Natural killer cell treated with Interleukin-12 subunit alpha and Interleukin-12 subunit beta and Interleukin-15 and Interleukin-18, amount 100 ng/mL, for 72 hours (primary cell): ENCODE results near the gene MED12L. TPM values are rescaled to one million over a fixed set of nuclear protein-coding genes. Genes with fewer than 3 reads are reported as not detected.

Experiments
- ATAC-seq, 2 donors: fragments of 150-1000 bp; cut with Tn5 transposase in 1 of 2; sonication (Bioruptor Pico), chemical (Tn5 transposase) in 1 of 2; 2 replicates each; pipeline ENCODE4 v1.10.0; 2021
- DNase-seq: peaks from one replicate; pipeline ENCODE4 v3.0.0; 2022; ENCODE audit warnings: low spot score
- H3K27ac Mint-ChIP-seq, 2 donors: 1 replicate in 1 of 2; 2 replicates in 1 of 2; pipeline ENCODE4 v1.8.0; 2022; ENCODE audit warnings: mixed read lengths in 2 of 2, mild to moderate bottlenecking in 1 of 2, moderate library complexity in 1 of 2
- H3K27me3 Mint-ChIP-seq, 2 donors: 1 replicate in 1 of 2; 2 replicates in 1 of 2; pipeline ENCODE4 v1.8.0; 2022; ENCODE audit warnings: mixed read lengths in 2 of 2
- H3K36me3 Mint-ChIP-seq: one replicate; pipeline ENCODE4 v1.8.0; 2022; ENCODE audit warnings: mixed read lengths
- H3K4me1 Mint-ChIP-seq, 2 donors: 1 replicate in 1 of 2; 2 replicates in 1 of 2; pipeline ENCODE4 v1.8.0; 2022; ENCODE audit warnings: low read depth in 2 of 2, mixed read lengths in 2 of 2, mild to moderate bottlenecking in 1 of 2
- H3K4me3 Mint-ChIP-seq: one replicate; pipeline ENCODE4 v1.8.0; 2022; ENCODE audit warnings: mixed read lengths
- H3K9me3 Mint-ChIP-seq: 2 replicates; pipeline ENCODE4 v1.8.0; 2022; ENCODE audit warnings: mixed read lengths
- total RNA-seq, 2 donors: library from RNA; stranded (reverse); gene quantifications; one replicate each; pipeline ENCODE4 v1.2.3, GENCODE V29; 2022

Gene MED12L
- total RNA-seq, 2 donors from 2014 or later: 1.7 to 2.8 TPM

DNA sequence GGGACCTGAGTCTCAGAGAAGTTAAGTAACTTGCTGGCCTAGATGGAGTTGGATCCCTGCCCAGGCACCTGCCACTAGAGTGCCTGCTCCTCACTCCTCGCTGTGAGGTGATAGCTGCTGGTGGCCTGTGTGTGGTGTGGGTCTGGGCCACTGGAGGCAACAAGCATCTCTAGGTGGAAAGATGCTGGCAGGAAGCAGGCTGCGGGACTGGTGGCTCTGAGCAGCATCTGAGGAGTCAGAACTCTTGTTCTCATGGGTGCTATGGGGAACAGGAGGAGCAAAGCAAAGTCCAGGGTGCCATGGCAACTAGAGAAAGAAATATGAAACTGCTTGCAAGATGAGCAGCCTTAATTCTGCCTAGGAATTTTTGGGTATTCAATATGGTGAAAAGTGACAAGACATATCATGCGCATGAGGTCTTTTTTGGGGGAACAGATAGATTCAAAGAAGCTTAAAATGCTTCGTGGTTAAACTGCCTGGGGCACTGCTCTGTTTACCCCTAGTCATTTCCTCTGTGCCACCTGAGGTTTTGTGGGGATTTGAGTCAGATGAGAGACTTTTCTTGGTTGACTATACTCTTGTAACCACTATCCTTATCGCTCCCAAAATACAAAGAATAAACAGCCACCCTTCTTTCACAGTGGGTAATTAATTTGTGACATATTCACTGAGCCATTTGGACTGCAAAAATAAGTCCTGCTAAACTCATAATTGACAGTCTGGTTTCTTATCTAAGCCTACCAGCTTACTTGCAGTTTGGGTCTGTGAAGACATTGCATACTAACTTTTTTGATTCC is 50.3 kb downstream of the MED12L start:
- H3K4me1 Mint-ChIP-seq: peaks cover 19 to 22% of the 10 kb centered on the region in 2 donors
- H3K4me3 Mint-ChIP-seq: peak overlapping the region; percentile 38
- H3K27me3 Mint-ChIP-seq: peaks cover 0 to 5% of the 10 kb centered on the region in 2 donors
- peak; percentile 80 to 89 for ATAC-seq
- no peaks in the 10 kb centered on the region for H3K9me3 Mint-ChIP-seq
- peak overlapping the region; percentile 45 to 72 for H3K27ac Mint-ChIP-seq
- no peak for DNase-seq
- H3K36me3 Mint-ChIP-seq: no peaks in the 10 kb centered on the region

DNA sequence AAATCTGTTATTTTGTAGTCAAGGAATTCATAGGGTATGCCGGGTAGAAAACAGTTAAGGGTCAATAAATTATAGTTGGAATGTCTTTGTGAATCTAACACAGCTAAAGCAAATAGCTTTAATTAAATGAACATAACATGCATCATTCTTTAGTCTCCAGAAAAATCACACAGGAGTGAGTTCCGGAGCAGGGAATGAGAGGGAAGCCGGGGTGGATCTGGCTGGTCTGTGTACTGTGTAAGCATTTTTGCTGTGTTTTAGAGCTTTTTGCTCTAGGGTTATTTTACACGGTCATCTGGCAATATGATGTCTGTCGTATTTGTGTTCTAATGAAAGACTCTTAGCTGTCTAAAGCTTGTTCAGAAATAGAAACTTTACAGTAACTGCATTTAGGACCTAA is 57.5 kb downstream of the MED12L start:
- H3K9me3 Mint-ChIP-seq: no peaks in the 10 kb centered on the region
- DNase-seq: no peak
- H3K27ac Mint-ChIP-seq: no peak overlapping the region
- no peaks in the 10 kb centered on the region for H3K36me3 Mint-ChIP-seq
- ATAC-seq: no peak
- no peaks in the 10 kb centered on the region for H3K4me1 Mint-ChIP-seq
- H3K4me3 Mint-ChIP-seq: no peak overlapping the region
- peaks cover 8 to 18% of the 10 kb centered on the region in 2 donors for H3K27me3 Mint-ChIP-seq

DNA sequence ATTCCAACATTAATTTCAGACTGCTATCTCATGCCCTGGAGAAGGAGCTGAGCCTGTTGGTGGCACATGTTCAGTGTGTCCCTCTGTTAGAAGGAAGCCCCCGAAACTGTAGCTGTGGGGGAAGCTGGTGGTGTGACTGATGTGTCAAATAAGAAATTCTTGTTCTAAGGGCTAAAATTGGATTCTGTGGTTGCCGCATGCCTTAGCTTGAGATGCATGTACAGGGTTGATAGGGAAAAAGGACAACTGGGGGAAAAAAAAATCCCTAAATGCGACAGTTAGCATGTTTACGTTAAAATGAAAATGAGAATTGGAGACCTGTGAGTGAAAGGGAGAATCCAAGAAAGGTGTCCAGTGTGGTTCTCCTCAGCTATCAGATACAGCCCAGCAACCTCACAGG is 58.6 kb downstream of the MED12L start:
- no peak for ATAC-seq

DNA sequence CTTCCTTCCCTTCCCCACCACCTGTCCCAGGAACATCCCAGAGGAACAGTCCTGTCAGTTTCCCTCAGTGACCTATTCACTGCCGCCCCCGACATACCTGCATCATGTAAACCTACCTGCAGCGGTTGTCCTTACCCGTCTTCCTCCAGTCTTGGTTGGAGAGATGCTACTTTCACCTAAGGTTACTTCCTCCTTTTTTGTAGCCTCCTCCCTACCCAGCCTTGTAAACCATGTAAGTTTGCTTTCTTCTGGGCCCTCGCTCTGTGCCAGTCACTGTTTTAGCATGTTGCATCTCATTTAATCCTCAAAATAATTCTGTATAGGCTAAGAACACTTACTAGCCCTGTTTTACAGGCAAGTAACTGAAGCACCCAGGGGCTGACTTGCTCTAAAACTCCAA is 59.3 kb downstream of the MED12L start:
- no peaks in the 10 kb centered on the region for H3K36me3 Mint-ChIP-seq
- H3K4me3 Mint-ChIP-seq: no peak overlapping the region
- DNase-seq (no peak), ATAC-seq (no peak)
- no peaks in the 10 kb centered on the region for H3K9me3 Mint-ChIP-seq
- peaks cover 0 to 4% of the 10 kb centered on the region in 2 donors for H3K4me1 Mint-ChIP-seq
- peaks cover 8 to 24% of the 10 kb centered on the region in 2 donors for H3K27me3 Mint-ChIP-seq
- peak overlapping the region in 1 of 2 donors; percentile 33 for H3K27ac Mint-ChIP-seq

More for the DNA sequence above, 58.6 kb downstream of the MED12L start:
- Mint-ChIP-seq H3K27me3 (peaks cover 8 to 22% of the 10 kb centered on the region in 2 donors), H3K4me3 (no peak overlapping the region), H3K4me1 (peaks cover 0 to 2% of the 10 kb centered on the region in 2 donors), H3K27ac (no peak overlapping the region), H3K9me3 (no peaks in the 10 kb centered on the region), H3K36me3 (no peaks in the 10 kb centered on the region)
- no peak for DNase-seq

GRCh38 chr3:151145713-151146070 is 60.2 kb downstream of the MED12L start:
- Mint-ChIP-seq H3K4me1 (peaks cover 0 to 4% of the 10 kb centered on the region in 2 donors), H3K27ac (no peak overlapping the region), H3K36me3 (no peaks in the 10 kb centered on the region), H3K27me3 (peaks cover 8 to 24% of the 10 kb centered on the region in 2 donors), H3K9me3 (no peaks in the 10 kb centered on the region), H3K4me3 (no peak overlapping the region)
- ATAC-seq (no peak), DNase-seq (no peak)

DNA sequence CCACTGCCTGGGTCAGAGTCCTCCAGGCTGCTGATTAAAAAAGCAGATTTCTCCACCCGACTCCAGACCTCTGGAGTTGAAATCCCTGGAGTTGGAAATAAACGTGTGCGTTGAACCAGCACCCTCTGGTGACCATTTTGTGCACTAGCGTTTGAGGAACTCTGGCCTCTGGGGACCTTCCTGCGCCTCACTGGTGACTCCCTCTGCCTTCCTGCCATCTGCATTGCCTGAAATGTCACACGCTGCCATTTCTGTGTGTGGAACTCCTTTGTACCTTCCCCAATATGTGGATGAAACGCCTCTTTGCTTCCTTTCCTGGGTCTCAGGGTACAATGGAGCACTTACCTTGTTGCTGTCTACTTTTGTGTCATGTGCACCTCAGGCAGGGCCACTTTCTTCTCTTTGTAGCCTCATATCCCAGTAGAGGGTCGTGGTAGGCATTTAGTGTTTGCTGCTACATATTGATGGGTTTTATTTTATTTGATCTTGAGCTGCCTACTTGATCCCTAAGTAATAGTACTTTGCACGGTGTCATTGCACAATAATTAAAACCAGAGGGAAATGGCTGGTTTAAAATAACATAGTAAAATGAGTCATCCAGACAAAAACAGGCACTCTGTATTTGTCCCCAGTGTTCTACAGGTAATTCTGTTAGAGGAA is 60.7 kb downstream of the MED12L start:
- ATAC-seq (peak; percentile 83), DNase-seq (peak; percentile 67)
- peaks cover 0 to 4% of the 10 kb centered on the region in 2 donors for H3K4me1 Mint-ChIP-seq
- H3K4me3 Mint-ChIP-seq: no peak overlapping the region
- no peaks in the 10 kb centered on the region for H3K36me3 Mint-ChIP-seq
- H3K27me3 Mint-ChIP-seq: peaks cover 8 to 24% of the 10 kb centered on the region in 2 donors
- H3K27ac Mint-ChIP-seq: no peak overlapping the region
- H3K9me3 Mint-ChIP-seq: no peaks in the 10 kb centered on the region

- peaks cover 8 to 24% of the 10 kb centered on the region in 2 donors for H3K27me3 Mint-ChIP-seq
- H3K4me1 Mint-ChIP-seq: peaks cover 0 to 4% of the 10 kb centered on the region in 2 donors
- ATAC-seq: peak in 1 of 2 donors; percentile 52
- no peak for DNase-seq
- no peak overlapping the region for H3K4me3 Mint-ChIP-seq
- no peaks in the 10 kb centered on the region for H3K9me3 Mint-ChIP-seq
- no peak overlapping the region for H3K27ac Mint-ChIP-seq
- H3K36me3 Mint-ChIP-seq: no peaks in the 10 kb centered on the region
Observed at GRCh38 chr3:151146731-151147091, 61.2 kb downstream of the MED12L start.

GRCh38 chr3:151147299-151147698 is 61.8 kb downstream of the MED12L start:
- no peaks in the 10 kb centered on the region for H3K9me3 Mint-ChIP-seq
- ATAC-seq (peak in 1 of 2 donors; percentile 41), DNase-seq (no peak)
- H3K27me3 Mint-ChIP-seq: peaks cover 8 to 24% of the 10 kb centered on the region in 2 donors
- peaks cover 0 to 4% of the 10 kb centered on the region in 2 donors for H3K4me1 Mint-ChIP-seq
- H3K4me3 Mint-ChIP-seq: peak overlapping the region; percentile 11
- no peaks in the 10 kb centered on the region for H3K36me3 Mint-ChIP-seq
- H3K27ac Mint-ChIP-seq: no peak overlapping the region

DNA sequence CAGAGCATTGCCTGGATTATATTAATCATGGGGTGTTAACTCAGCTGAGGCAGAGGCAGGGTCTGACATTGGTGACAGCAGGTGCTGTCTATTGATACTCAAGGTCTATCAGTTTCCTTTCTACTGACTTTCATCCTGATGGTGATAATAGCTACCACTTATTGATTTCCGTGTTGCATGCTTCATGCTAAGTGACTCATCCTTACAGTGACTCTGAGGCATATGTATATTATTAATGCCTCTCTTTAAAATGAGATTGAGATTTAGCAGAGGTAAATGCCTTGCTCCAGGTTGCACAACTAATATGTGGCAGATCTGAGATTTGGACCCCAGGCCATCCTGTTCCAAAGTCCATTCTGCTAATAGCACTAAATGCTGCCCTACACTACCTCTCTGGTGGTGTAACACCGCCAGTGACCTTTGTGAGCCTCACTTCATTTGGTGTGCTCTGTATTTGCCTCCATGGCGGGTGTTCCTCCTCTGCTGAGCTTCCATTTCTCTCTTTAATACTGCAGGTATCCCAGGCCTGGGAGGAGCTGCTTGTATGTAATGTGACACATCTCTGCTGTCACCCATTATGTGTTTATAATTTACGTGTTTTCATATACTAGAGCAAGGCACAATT is 67.1 kb downstream of the MED12L start:
- no peak overlapping the region for H3K27ac Mint-ChIP-seq
- peaks cover 0 to 6% of the 10 kb centered on the region in 2 donors for H3K27me3 Mint-ChIP-seq
- no peaks in the 10 kb centered on the region for H3K9me3 Mint-ChIP-seq

GRCh38 chr3:151154566-151154965 is 69.1 kb downstream of the MED12L start:
- no peaks in the 10 kb centered on the region for H3K4me1 Mint-ChIP-seq
- ATAC-seq (no peak), DNase-seq (no peak)
- H3K9me3 Mint-ChIP-seq: no peaks in the 10 kb centered on the region
- H3K27me3 Mint-ChIP-seq: no peaks in the 10 kb centered on the region
- no peak overlapping the region for H3K4me3 Mint-ChIP-seq
- H3K27ac Mint-ChIP-seq: no peak overlapping the region
- no peaks in the 10 kb centered on the region for H3K36me3 Mint-ChIP-seq

More for the DNA sequence above, 67.1 kb downstream of the MED12L start:
- no peaks in the 10 kb centered on the region for H3K36me3 Mint-ChIP-seq
- peaks cover 0 to 4% of the 10 kb centered on the region in 2 donors for H3K4me1 Mint-ChIP-seq
- no peak for DNase-seq
- no peak for ATAC-seq
- no peak overlapping the region for H3K4me3 Mint-ChIP-seq

DNA sequence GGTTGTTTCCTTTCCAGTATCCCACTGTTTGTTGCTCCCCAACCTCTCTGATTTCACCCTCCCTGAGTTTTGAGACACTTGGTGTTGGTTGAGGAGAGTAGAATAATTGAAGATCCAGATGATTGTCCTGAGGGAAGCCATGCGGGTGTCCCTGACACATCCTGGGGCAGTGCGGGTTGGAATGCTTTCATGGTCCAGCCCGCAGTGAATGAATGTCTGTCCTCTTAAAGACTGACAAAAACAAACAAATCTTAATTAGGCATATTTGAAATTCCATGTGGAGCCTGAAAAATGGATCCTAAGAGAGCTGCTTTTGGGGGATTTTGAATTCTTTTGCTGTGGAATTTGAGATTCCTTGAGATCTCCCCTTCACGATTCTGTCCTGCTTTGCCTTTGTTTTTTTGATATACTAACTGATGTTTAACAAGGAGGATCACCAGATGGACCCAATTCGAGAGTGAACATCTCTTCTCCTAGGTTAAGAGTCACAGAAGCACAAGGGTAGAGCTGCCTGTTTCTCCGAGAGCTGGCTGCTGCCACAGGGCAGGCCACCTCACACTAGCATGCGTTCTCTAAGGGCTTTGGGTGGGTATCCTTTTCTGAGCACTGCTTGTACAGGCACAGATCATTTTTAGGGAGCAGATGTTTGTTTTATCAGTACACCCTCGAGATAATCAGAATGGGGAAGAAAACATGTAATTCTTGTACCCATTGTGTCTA is 70.1 kb downstream of the MED12L start:
- Mint-ChIP-seq H3K4me1 (no peaks in the 10 kb centered on the region), H3K36me3 (no peaks in the 10 kb centered on the region), H3K4me3 (no peak overlapping the region), H3K27ac (peak overlapping the region in 1 of 2 donors; percentile 16), H3K9me3 (no peaks in the 10 kb centered on the region), H3K27me3 (no peaks in the 10 kb centered on the region)
- no peak for DNase-seq
- no peak for ATAC-seq

DNA sequence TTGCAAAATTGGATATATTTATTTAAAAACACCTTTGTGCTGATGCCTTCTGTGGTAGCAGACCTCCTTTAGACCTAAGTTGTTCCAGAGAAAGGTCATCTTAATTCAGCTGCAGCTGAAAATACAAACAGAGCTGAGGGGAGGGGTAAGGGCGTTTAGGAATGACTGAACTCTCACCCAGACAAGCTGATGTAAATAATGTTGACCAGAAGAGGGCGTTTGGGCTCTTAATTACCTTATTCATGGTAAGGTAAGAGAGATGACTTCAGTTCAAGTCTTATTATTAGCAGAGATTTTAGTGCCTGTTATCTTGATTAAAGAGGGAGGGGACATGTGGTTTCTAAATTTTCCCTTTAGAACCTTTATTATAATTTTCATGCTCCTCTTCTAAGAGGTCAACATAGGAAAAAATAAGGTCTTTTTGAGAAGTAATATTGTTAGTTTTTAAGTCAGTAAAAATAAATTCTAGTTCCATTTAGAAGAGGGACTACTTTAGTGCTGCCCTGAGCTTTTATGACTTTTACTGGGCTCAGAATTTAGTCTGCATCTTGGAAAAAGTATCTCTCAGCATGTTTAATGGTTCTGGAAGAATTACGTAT is 71.3 kb downstream of the MED12L start:
- no peak overlapping the region for H3K27ac Mint-ChIP-seq
- DNase-seq: peak; percentile 67
- ATAC-seq: no peak

GRCh38 chr3:151159806-151160205 is 74.3 kb downstream of the MED12L start:
- ATAC-seq (no peak), DNase-seq (no peak)
- H3K36me3 Mint-ChIP-seq: no peaks in the 10 kb centered on the region
- no peak overlapping the region for H3K4me3 Mint-ChIP-seq
- H3K27me3 Mint-ChIP-seq: no peaks in the 10 kb centered on the region
- H3K9me3 Mint-ChIP-seq: no peaks in the 10 kb centered on the region
- H3K4me1 Mint-ChIP-seq: no peaks in the 10 kb centered on the region
- H3K27ac Mint-ChIP-seq: no peak overlapping the region

More for the DNA sequence above, 71.3 kb downstream of the MED12L start:
- no peaks in the 10 kb centered on the region for H3K9me3 Mint-ChIP-seq
- H3K27me3 Mint-ChIP-seq: no peaks in the 10 kb centered on the region
- no peaks in the 10 kb centered on the region for H3K36me3 Mint-ChIP-seq
- no peaks in the 10 kb centered on the region for H3K4me1 Mint-ChIP-seq
- H3K4me3 Mint-ChIP-seq: no peak overlapping the region
